Measurements from ENCODE around the gene MCEMP1. TPM values are rescaled to one million over a fixed set of nuclear protein-coding genes. Genes with fewer than 3 reads are reported as not detected.

The MCEMP1 gene
- total and polyA plus RNA-seq, 2 experiments from 2014 or later = not detected

DNA sequence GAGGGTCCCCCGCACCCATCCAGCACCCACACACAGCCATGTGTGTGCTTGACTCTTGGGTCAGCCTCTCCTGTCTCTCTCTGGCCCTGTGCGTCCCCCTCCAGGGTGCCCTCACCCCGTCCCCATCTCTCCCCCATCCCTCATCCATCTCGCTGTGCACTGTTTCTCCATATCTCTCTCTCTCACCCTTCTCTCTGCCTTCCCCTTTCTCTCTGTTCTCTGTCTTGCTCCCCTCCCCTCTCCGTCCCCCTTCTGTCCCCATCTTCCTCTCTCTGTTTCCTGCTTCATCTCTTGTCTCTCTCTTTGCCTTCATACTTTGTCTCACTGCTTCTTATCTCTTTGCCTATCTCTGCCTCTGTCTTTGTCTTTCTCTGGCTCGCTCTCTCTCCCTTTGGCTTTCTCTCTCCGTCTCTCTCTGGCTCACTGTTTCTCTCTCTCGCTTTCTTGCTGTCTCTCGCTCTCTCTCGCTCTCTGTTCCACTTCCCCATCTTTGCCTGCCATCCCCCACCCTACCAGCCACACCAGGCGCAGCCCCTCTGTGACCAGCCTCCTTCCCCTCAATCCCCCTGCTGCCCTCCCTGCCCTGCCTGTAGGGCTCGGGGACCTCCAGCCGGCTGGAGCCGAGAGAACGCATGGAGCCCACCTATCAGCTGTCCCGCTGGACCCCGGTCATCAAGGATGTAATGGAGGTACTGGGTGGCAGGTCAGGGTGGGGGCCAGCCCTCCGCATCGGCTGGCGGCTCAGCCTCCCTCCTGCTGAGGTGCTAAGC lies 31.0 kb upstream of the MCEMP1 start (continued):
- TF ChIP-seq, protein P1, sequence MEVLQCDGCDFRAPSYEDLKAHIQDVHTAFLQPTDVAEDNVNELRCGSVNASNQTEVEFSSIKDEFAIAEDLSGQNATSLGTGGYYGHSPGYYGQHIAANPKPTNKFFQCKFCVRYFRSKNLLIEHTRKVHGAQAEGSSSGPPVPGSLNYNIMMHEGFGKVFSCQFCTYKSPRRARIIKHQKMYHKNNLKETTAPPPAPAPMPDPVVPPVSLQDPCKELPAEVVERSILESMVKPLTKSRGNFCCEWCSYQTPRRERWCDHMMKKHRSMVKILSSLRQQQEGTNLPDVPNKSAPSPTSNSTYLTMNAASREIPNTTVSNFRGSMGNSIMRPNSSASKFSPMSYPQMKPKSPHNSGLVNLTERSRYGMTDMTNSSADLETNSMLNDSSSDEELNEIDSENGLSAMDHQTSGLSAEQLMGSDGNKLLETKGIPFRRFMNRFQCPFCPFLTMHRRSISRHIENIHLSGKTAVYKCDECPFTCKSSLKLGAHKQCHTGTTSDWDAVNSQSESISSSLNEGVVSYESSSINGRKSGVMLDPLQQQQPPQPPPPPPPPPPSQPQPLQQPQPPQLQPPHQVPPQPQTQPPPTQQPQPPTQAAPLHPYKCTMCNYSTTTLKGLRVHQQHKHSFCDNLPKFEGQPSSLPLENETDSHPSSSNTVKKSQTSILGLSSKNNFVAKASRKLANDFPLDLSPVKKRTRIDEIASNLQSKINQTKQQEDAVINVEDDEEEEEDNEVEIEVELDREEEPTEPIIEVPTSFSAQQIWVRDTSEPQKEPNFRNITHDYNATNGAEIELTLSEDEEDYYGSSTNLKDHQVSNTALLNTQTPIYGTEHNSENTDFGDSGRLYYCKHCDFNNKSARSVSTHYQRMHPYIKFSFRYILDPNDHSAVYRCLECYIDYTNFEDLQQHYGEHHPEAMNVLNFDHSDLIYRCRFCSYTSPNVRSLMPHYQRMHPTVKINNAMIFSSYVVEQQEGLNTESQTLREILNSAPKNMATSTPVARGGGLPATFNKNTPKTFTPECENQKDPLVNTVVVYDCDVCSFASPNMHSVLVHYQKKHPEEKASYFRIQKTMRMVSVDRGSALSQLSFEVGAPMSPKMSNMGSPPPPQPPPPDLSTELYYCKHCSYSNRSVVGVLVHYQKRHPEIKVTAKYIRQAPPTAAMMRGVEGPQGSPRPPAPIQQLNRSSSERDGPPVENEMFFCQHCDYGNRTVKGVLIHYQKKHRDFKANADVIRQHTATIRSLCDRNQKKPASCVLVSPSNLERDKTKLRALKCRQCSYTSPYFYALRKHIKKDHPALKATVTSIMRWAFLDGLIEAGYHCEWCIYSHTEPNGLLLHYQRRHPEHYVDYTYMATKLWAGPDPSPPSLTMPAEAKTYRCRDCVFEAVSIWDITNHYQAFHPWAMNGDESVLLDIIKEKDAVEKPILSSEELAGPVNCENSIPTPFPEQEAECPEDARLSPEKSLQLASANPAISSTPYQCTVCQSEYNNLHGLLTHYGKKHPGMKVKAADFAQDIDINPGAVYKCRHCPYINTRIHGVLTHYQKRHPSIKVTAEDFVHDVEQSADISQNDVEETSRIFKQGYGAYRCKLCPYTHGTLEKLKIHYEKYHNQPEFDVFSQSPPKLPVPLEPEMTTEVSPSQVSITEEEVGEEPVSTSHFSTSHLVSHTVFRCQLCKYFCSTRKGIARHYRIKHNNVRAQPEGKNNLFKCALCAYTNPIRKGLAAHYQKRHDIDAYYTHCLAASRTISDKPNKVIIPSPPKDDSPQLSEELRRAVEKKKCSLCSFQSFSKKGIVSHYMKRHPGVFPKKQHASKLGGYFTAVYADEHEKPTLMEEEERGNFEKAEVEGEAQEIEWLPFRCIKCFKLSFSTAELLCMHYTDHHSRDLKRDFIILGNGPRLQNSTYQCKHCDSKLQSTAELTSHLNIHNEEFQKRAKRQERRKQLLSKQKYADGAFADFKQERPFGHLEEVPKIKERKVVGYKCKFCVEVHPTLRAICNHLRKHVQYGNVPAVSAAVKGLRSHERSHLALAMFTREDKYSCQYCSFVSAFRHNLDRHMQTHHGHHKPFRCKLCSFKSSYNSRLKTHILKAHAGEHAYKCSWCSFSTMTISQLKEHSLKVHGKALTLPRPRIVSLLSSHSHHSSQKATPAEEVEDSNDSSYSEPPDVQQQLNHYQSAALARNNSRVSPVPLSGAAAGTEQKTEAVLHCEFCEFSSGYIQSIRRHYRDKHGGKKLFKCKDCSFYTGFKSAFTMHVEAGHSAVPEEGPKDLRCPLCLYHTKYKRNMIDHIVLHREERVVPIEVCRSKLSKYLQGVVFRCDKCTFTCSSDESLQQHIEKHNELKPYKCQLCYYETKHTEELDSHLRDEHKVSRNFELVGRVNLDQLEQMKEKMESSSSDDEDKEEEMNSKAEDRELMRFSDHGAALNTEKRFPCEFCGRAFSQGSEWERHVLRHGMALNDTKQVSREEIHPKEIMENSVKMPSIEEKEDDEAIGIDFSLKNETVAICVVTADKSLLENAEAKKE (CRISPR knock-in tag; IDR thresholded peaks at IDR 0.05) = no peak
- TF ChIP-seq, protein P2, sequence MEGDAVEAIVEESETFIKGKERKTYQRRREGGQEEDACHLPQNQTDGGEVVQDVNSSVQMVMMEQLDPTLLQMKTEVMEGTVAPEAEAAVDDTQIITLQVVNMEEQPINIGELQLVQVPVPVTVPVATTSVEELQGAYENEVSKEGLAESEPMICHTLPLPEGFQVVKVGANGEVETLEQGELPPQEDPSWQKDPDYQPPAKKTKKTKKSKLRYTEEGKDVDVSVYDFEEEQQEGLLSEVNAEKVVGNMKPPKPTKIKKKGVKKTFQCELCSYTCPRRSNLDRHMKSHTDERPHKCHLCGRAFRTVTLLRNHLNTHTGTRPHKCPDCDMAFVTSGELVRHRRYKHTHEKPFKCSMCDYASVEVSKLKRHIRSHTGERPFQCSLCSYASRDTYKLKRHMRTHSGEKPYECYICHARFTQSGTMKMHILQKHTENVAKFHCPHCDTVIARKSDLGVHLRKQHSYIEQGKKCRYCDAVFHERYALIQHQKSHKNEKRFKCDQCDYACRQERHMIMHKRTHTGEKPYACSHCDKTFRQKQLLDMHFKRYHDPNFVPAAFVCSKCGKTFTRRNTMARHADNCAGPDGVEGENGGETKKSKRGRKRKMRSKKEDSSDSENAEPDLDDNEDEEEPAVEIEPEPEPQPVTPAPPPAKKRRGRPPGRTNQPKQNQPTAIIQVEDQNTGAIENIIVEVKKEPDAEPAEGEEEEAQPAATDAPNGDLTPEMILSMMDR (conservative IDR thresholded peaks at IDR 0.05; ENCODE audit: low read depth in 2 of 2) = no peak
- TF ChIP-seq NANOG (IDR thresholded peaks at IDR 0.05; ENCODE audit: borderline replicate concordance) (no peak), POLR2AphosphoS5 (IDR thresholded peaks at IDR 0.05; ENCODE audit: low read depth) (no peak), JUNB (IDR thresholded peaks at IDR 0.05; ENCODE audit: unreplicated experiment) (no peak), STAT1 (IDR thresholded peaks at IDR 0.05; ENCODE audit: unreplicated experiment) (no peak), EZH2 (IDR thresholded peaks at IDR 0.05; ENCODE audit: low read depth, unreplicated experiment) (no peak), ZNF114 (CRISPR knock-in tag; IDR thresholded peaks at IDR 0.05) (no peak), EZH2phosphoT487 (IDR thresholded peaks at IDR 0.05; ENCODE audit: unreplicated experiment) (no peak)
- TF ChIP-seq, protein P3, sequence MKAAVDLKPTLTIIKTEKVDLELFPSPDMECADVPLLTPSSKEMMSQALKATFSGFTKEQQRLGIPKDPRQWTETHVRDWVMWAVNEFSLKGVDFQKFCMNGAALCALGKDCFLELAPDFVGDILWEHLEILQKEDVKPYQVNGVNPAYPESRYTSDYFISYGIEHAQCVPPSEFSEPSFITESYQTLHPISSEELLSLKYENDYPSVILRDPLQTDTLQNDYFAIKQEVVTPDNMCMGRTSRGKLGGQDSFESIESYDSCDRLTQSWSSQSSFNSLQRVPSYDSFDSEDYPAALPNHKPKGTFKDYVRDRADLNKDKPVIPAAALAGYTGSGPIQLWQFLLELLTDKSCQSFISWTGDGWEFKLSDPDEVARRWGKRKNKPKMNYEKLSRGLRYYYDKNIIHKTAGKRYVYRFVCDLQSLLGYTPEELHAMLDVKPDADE (IDR thresholded peaks at IDR 0.05) = no peak

Data from GM23338 (cell line).